ENCODE measurements around the gene DACH1. TPM values are rescaled to one million over a fixed set of nuclear protein-coding genes. Genes with fewer than 3 reads are reported as not detected.

Gene DACH1
- total RNA-seq, 2 donors from 2014 or later: 0.13 TPM; not detected in 1

DNA sequence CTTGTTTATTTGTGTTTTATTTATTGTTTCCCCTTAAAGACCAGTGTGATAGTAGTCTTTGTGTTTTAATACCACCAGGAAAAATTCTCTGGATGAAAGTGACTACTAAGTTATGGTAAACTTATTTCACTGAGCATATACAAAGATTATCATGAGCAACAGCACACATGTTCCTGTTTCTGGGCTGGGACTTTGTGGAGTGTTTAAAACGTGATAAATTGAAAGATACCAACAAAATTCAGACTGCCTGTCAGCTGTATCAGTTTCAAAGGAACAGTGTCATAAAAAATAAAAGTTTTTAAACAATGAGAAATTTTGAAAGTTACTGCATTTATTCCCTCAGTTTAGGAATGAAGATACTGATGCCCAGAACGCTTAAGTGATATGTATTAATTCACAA is 259.4 kb downstream of the DACH1 start:
- DNase-seq: no peak
- no peak for ATAC-seq
- Mint-ChIP-seq H3K27me3 (no peaks in the 10 kb centered on the region), H3K4me3 (no peak overlapping the region), H3K27ac (no peak overlapping the region), H3K36me3 (ENCODE audit: low read depth) (no peaks in the 10 kb centered on the region), H3K4me1 (no peaks in the 10 kb centered on the region)
- H3K9me3 ChIP-seq (ENCODE audit: control insufficient read depth, low read length, poor library complexity, severe bottlenecking): no peaks in the 10 kb centered on the region

DNA sequence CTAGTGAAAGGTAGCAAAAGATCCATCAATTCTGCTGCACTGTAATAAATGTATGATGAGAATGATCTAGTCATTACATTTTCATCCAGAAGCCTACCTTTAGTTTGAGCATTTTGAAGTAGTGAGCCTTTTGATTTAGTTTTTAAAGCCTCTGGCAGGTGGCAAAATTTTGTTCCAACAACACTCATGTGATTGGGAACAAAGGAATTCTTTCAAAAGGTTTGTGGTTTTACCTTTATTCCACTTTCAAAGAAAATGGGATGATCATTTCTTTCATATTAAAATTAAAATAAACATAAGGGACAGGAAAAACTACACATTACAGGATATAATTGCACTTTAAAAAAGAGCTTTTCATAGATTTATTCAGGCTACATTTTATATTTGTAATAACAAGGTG is 260.2 kb downstream of the DACH1 start:
- Mint-ChIP-seq H3K36me3 (ENCODE audit: low read depth) (no peaks in the 10 kb centered on the region), H3K4me1 (no peaks in the 10 kb centered on the region), H3K27ac (no peak overlapping the region), H3K27me3 (no peaks in the 10 kb centered on the region), H3K4me3 (no peak overlapping the region)
- ATAC-seq: no peak
- H3K9me3 ChIP-seq (ENCODE audit: control insufficient read depth, low read length, poor library complexity, severe bottlenecking): no peaks in the 10 kb centered on the region
- no peak for DNase-seq

DNA sequence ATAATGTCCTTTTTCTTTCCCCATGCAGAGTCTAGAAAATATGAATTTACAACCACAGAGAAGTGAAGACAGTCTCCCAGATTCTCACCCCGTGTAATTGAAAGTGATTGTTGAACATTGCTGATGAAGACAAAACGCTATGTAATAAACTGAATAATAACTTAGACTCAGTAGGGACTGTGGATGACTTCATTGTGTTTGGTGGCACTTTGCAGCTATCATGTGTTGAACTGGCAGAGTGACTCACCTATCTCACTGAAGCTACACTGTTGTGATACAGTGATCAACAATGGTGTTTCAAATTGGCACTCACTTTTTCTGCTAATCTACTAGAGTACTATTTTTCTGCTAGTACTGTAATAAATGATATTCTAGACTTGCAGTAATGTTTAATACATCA is 261.3 kb downstream of the DACH1 start:
- DNase-seq (no peak), ATAC-seq (no peak)
- H3K27ac Mint-ChIP-seq: no peak overlapping the region
- no peak overlapping the region for H3K4me3 Mint-ChIP-seq
- H3K36me3 Mint-ChIP-seq (ENCODE audit: low read depth): no peaks in the 10 kb centered on the region
- no peaks in the 10 kb centered on the region for H3K4me1 Mint-ChIP-seq
- no peaks in the 10 kb centered on the region for H3K27me3 Mint-ChIP-seq
- H3K9me3 ChIP-seq (ENCODE audit: control insufficient read depth, low read length, poor library complexity, severe bottlenecking): no peaks in the 10 kb centered on the region

DNA sequence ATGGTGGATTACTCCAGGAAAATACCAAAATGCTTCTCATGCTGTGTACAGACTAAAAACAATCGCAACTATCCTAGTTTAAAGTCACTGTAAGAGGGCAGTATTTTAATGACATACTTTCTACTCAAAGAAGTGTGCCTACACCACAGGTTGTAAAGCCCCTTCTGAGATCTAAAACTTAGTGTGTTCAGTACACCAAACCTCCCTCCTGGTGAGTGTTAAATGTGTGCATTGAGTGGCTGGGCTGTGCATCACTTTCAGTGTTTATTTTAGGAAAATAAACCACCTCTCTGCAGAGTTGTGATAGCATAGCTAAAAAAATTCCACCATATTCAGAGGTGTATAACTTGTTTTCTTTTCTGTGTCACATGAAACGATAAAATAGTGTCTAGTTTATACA is 263.7 kb downstream of the DACH1 start:
- Mint-ChIP-seq H3K27me3 (no peaks in the 10 kb centered on the region), H3K4me3 (no peak overlapping the region), H3K27ac (no peak overlapping the region), H3K36me3 (ENCODE audit: low read depth) (no peaks in the 10 kb centered on the region), H3K4me1 (no peaks in the 10 kb centered on the region)
- H3K9me3 ChIP-seq (ENCODE audit: control insufficient read depth, low read length, poor library complexity, severe bottlenecking): no peaks in the 10 kb centered on the region
- ATAC-seq (no peak), DNase-seq (no peak)

DNA sequence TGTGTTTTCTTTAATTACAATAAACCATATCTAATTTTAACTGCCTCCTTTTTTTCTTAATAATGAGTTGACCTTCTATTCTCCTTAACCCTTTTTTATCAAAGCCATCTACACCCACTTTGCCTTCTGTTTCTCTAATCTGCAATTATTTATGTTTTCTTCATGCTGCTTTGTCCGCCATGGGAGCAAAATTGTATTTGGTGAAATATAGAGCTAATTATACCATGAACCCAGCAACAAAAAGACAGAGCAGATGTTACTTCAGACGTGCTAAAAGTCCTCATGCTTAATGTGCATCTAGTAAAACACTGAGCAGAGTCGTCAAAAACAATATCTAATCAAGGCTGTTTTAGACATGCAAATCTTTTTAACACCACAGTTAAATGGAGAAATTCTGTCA is 264.7 kb downstream of the DACH1 start:
- Mint-ChIP-seq H3K4me1 (no peaks in the 10 kb centered on the region), H3K27me3 (no peaks in the 10 kb centered on the region), H3K36me3 (ENCODE audit: low read depth) (no peaks in the 10 kb centered on the region), H3K27ac (no peak overlapping the region), H3K4me3 (no peak overlapping the region)
- DNase-seq (no peak), ATAC-seq (no peak)
- no peaks in the 10 kb centered on the region for H3K9me3 ChIP-seq (ENCODE audit: control insufficient read depth, low read length, poor library complexity, severe bottlenecking)

DNA sequence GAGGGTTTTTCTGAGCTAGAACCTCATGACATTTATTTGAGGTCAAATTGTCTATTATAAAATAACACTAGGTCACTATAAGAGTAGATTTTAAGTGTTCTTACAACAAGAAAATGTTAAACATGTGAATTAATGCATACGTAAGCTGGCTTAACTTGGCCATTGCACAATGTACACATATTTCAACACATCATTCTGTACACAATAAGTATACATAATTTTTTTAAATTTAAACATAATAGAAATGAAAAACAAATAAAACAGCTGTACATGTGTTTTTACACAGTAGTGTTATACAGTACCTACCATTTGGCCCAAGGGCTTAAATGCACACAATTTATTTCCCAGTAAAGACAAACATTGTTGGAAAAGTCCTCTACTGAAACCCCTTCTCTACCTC is 269.9 kb downstream of the DACH1 start:
- DNase-seq (no peak), ATAC-seq (no peak)
- H3K27me3 Mint-ChIP-seq: no peaks in the 10 kb centered on the region
- H3K27ac Mint-ChIP-seq: no peak overlapping the region
- no peaks in the 10 kb centered on the region for H3K4me1 Mint-ChIP-seq
- H3K4me3 Mint-ChIP-seq: no peak overlapping the region
- H3K9me3 ChIP-seq (ENCODE audit: control insufficient read depth, low read length, poor library complexity, severe bottlenecking): no peaks in the 10 kb centered on the region
- no peaks in the 10 kb centered on the region for H3K36me3 Mint-ChIP-seq (ENCODE audit: low read depth)

DNA sequence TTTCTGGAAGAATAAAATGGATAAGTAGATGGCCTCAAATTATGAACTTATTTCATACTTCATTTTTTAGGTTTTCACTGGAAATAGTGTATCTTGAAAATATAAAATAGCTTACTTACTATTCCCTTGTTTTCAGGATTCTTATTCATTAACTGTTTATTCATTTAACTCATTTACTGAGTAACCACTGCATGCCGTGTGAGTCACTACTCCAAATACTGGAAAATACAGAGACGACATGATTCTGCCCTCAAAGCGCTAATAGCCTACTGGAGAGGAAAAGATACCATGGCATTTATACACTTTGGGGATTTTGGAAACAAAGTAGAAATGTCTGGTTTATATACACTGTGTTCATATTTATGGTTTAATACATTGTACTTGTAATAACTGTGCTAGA is 270.9 kb downstream of the DACH1 start:
- DNase-seq: no peak
- H3K27ac Mint-ChIP-seq: no peak overlapping the region
- H3K4me3 Mint-ChIP-seq: no peak overlapping the region
- H3K27me3 Mint-ChIP-seq: no peaks in the 10 kb centered on the region
- H3K36me3 Mint-ChIP-seq (ENCODE audit: low read depth): no peaks in the 10 kb centered on the region
- no peaks in the 10 kb centered on the region for H3K4me1 Mint-ChIP-seq
- ATAC-seq: no peak
- H3K9me3 ChIP-seq (ENCODE audit: control insufficient read depth, low read length, poor library complexity, severe bottlenecking): no peaks in the 10 kb centered on the region

DNA sequence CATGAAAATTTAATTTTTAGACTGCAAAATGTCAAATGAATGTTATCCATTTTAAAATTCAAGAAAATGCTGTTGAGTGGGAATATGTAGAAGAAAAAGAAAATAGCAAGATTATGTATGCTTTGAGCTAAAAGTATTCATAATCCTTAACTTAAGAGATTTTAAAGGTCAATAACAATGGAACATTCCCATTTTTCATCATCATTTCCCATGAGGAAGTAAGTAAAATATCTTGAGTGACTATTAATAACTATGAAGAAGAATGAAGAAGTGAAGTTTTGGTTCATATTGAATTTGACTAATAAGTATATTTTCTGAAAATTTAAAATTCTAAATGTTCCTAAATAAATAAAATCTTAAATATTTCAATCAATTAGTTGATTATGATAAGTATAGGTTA is 273.4 kb downstream of the DACH1 start:
- no peaks in the 10 kb centered on the region for H3K9me3 ChIP-seq (ENCODE audit: control insufficient read depth, low read length, poor library complexity, severe bottlenecking)
- no peak for ATAC-seq
- Mint-ChIP-seq H3K4me3 (no peak overlapping the region), H3K36me3 (ENCODE audit: low read depth) (no peaks in the 10 kb centered on the region), H3K4me1 (no peaks in the 10 kb centered on the region), H3K27ac (no peak overlapping the region), H3K27me3 (no peaks in the 10 kb centered on the region)
- DNase-seq: no peak

DNA sequence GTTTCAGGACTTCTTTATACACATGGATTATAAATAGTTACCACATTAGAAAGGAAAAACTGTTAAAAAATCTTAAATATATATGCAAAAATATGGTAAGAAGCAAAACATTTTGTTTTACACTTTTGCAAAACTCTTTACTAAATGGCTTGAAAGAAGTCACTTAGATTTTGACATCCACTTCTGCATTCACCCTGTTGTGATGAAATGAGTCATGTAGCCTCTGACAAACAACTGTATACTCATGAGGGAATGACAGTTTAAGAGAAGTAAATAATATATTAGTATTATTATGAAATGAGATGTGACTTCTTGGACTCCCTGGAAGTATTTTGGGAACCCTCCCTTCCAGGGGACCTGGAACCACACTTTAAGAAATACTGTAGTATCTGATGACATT is 275.6 kb downstream of the DACH1 start:
- no peaks in the 10 kb centered on the region for H3K27me3 Mint-ChIP-seq
- H3K4me3 Mint-ChIP-seq: no peak overlapping the region
- no peak overlapping the region for H3K27ac Mint-ChIP-seq
- no peaks in the 10 kb centered on the region for H3K9me3 ChIP-seq (ENCODE audit: control insufficient read depth, low read length, poor library complexity, severe bottlenecking)
- no peaks in the 10 kb centered on the region for H3K36me3 Mint-ChIP-seq (ENCODE audit: low read depth)
- DNase-seq: no peak
- ATAC-seq: no peak
- H3K4me1 Mint-ChIP-seq: no peaks in the 10 kb centered on the region

DNA sequence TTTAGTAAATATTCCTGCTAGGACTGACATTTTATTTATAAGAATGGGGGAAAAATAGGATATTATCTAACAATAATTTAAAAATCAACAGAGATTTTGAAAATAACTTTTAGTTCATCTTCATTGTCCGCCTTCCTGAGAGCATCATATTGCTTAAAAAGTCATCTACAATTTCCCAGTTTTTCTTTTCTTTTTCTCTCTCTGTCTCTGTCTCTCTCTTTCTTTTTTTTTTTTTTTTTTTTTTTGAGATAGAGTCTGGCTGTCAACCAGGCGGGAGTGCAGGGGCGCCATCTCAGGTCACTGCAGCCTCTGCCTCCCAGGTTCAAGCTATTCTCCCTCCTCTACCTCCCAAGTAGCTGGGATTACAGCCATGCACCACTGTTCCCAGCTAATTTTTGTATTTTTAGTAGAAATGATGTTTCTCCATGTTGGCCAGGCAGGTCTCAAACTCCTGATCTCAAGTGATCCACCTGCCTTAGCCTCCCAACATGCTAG is 276.3 kb downstream of the DACH1 start:
- no peaks in the 10 kb centered on the region for H3K9me3 ChIP-seq (ENCODE audit: control insufficient read depth, low read length, poor library complexity, severe bottlenecking)
- Mint-ChIP-seq H3K4me1 (no peaks in the 10 kb centered on the region), H3K27ac (no peak overlapping the region), H3K4me3 (no peak overlapping the region), H3K36me3 (ENCODE audit: low read depth) (no peaks in the 10 kb centered on the region), H3K27me3 (no peaks in the 10 kb centered on the region)
- ATAC-seq: no peak
- no peak for DNase-seq

DNA sequence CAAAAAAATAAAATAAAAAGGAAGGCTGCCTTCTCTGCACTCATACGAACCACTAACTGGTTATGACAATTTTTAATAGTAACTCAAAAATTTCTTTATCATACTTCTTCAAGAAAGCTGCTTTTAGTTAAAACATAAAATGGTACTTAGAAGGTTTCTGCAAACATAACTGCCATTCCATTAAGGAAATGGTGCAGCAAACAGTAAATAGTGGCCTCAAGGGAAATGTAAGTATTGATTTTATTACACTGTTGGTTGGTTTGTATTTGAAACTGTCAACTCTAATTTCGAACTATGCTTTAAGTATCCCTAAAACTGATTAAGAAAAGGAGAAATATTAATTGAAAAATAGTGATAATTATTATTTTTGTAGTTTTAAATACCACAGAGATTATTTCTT is 278.0 kb downstream of the DACH1 start:
- H3K27me3 Mint-ChIP-seq: no peaks in the 10 kb centered on the region
- H3K4me1 Mint-ChIP-seq: no peaks in the 10 kb centered on the region
- H3K27ac Mint-ChIP-seq: no peak overlapping the region
- no peaks in the 10 kb centered on the region for H3K36me3 Mint-ChIP-seq (ENCODE audit: low read depth)
- DNase-seq (no peak), ATAC-seq (no peak)
- no peaks in the 10 kb centered on the region for H3K9me3 ChIP-seq (ENCODE audit: control insufficient read depth, low read length, poor library complexity, severe bottlenecking)
- H3K4me3 Mint-ChIP-seq: no peak overlapping the region

DNA sequence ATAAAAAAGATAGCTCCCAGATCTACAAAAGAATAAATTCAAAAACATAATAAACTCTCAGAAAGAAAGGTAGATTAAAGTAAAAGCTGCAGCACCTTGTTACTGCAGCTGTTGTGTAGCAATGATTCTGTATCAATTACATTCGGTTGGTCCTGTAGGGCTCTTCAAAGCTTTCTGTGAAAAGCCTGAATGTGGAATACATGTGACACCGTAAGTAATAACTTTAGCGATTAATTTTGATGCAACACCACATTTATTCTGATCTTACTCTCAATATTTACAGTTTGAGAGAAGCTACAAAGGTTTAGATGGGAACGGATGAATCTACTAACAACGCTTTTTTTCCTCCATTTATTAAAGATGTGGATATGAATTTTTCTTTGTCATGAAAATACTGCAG is 279.2 kb downstream of the DACH1 start:
- Mint-ChIP-seq H3K36me3 (ENCODE audit: low read depth) (no peaks in the 10 kb centered on the region), H3K4me1 (no peaks in the 10 kb centered on the region), H3K27me3 (no peaks in the 10 kb centered on the region), H3K4me3 (no peak overlapping the region), H3K27ac (no peak overlapping the region)
- DNase-seq: no peak
- ATAC-seq: no peak
- H3K9me3 ChIP-seq (ENCODE audit: control insufficient read depth, low read length, poor library complexity, severe bottlenecking): no peaks in the 10 kb centered on the region

DNA sequence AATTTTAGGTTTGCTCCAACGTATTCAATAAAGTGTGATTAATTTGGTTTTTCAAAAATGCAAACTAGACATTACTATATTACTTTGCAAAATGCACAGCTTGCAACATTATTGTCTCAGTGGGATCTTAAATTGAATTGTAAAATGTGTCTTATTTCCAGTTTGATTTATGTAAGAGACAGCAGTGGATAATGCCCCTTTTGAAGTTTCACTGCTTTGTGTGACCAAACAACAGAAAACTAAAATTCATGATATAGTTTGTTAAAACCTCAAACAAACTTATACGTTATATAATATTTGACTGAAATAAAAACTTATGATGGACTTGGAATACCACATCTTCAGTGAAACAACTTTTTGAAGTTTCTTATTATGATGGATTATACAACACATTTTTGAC is 279.8 kb downstream of the DACH1 start:
- no peak overlapping the region for H3K27ac Mint-ChIP-seq
- no peaks in the 10 kb centered on the region for H3K36me3 Mint-ChIP-seq (ENCODE audit: low read depth)
- H3K4me3 Mint-ChIP-seq: no peak overlapping the region
- no peaks in the 10 kb centered on the region for H3K9me3 ChIP-seq (ENCODE audit: control insufficient read depth, low read length, poor library complexity, severe bottlenecking)
- DNase-seq: no peak
- H3K4me1 Mint-ChIP-seq: no peaks in the 10 kb centered on the region
- ATAC-seq: no peak
- no peaks in the 10 kb centered on the region for H3K27me3 Mint-ChIP-seq

DNA sequence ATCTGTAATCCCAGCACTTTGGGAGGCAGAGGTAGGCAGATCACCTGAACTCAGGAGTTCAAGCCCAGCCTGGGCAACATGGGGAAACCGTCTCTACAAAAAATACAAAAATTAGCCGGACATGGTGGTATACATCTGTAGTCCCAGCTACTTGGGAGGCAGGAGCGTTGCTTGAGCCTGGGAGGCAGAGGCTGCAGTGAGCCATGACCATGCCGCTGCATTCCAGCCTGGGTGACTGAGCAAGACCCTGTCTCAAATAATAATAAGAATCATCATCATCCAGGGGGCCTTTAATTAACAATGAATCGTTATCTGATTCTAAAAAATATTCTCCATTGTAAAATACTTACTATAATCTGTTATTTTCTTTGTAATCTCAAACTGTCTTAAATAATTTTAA is 283.4 kb downstream of the DACH1 start:
- H3K4me3 Mint-ChIP-seq: no peak overlapping the region
- DNase-seq (no peak), ATAC-seq (no peak)
- H3K36me3 Mint-ChIP-seq (ENCODE audit: low read depth): no peaks in the 10 kb centered on the region
- no peaks in the 10 kb centered on the region for H3K9me3 ChIP-seq (ENCODE audit: control insufficient read depth, low read length, poor library complexity, severe bottlenecking)
- H3K4me1 Mint-ChIP-seq: no peaks in the 10 kb centered on the region
- H3K27me3 Mint-ChIP-seq: no peaks in the 10 kb centered on the region
- no peak overlapping the region for H3K27ac Mint-ChIP-seq

DNA sequence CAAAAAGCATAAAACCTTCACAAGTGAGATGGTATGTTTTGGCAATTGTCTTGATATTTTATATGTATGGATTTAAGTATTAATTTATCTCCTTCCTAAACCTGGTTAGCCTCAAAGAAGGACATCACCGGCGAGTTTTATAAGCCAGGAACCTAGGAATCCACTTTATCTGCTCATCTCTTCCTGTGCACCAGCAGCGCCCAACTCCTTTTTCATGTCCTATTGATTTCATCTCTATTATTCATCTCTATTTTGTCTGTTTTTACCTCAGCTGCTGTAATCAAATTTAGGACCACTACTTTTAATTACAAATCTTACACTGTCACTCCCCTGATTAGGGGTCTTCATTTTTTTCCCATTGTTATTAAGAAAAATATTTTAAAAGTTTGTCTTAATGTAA is 286.4 kb downstream of the DACH1 start:
- no peak for ATAC-seq

More for the DNA sequence above, 286.4 kb downstream of the DACH1 start:
- Mint-ChIP-seq H3K4me3 (no peak overlapping the region), H3K27me3 (no peaks in the 10 kb centered on the region), H3K4me1 (no peaks in the 10 kb centered on the region), H3K27ac (no peak overlapping the region), H3K36me3 (ENCODE audit: low read depth) (no peaks in the 10 kb centered on the region)
- no peaks in the 10 kb centered on the region for H3K9me3 ChIP-seq (ENCODE audit: control insufficient read depth, low read length, poor library complexity, severe bottlenecking)
- DNase-seq: no peak
